Measurements from ENCODE around the gene POLR2F.
"Not testable (repeated sequence)": the region's sequence is repeated elsewhere in the genome, so short reads cannot be mapped to it uniquely, and the experiment has no call there.

GRCh38 chr22:37952629-37953028 lies 870 bp upstream of the POLR2F start:
- TF ChIP-seq, protein P1, sequence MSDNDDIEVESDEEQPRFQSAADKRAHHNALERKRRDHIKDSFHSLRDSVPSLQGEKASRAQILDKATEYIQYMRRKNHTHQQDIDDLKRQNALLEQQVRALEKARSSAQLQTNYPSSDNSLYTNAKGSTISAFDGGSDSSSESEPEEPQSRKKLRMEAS (IDR thresholded peaks at IDR 0.05), result not testable (repeated sequence)
- TF ChIP-seq RAD21 (IDR thresholded peaks at IDR 0.05); JUND (IDR thresholded peaks at IDR 0.05); CTCF (IDR thresholded peaks at IDR 0.05; ENCODE audit: low read depth, low read length, missing input control); YY1 (IDR thresholded peaks at IDR 0.05); NR2F2 (IDR thresholded peaks at IDR 0.05); REST (IDR thresholded peaks at IDR 0.05); EGR1 (IDR thresholded peaks at IDR 0.05; ENCODE audit: low read depth in 2 of 2); TAF1 (conservative IDR thresholded peaks at IDR 0.05); GABPA (IDR thresholded peaks at IDR 0.05 in 1 of 2, conservative IDR thresholded peaks at IDR 0.05 in 1 of 2): not testable (repeated sequence)
- TF ChIP-seq, protein P2, sequence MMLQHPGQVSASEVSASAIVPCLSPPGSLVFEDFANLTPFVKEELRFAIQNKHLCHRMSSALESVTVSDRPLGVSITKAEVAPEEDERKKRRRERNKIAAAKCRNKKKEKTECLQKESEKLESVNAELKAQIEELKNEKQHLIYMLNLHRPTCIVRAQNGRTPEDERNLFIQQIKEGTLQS (IDR thresholded peaks at IDR 0.05), result not testable (repeated sequence)
- TF ChIP-seq, protein P3, sequence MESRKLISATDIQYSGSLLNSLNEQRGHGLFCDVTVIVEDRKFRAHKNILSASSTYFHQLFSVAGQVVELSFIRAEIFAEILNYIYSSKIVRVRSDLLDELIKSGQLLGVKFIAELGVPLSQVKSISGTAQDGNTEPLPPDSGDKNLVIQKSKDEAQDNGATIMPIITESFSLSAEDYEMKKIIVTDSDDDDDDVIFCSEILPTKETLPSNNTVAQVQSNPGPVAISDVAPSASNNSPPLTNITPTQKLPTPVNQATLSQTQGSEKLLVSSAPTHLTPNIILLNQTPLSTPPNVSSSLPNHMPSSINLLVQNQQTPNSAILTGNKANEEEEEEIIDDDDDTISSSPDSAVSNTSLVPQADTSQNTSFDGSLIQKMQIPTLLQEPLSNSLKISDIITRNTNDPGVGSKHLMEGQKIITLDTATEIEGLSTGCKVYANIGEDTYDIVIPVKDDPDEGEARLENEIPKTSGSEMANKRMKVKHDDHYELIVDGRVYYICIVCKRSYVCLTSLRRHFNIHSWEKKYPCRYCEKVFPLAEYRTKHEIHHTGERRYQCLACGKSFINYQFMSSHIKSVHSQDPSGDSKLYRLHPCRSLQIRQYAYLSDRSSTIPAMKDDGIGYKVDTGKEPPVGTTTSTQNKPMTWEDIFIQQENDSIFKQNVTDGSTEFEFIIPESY (IDR thresholded peaks at IDR 0.05), result not testable (repeated sequence)
